Kidney epithelial cell (primary cell): ENCODE results near the gene PDC. TPM values are rescaled to one million over a fixed set of nuclear protein-coding genes. Genes with fewer than 3 reads are reported as not detected.

ENCODE experiments used
- DNase-seq: peaks from one replicate; pipeline ENCODE4 v3.0.0-alpha.2; 2010; ENCODE audit warnings: low read depth
- H3K27me3 ChIP-seq: 2 replicates; pipeline ENCODE4 v1.6.0; 2011; ENCODE audit warnings: low read length; ENCODE audit not compliant: control insufficient read depth, insufficient read depth
- H3K36me3 ChIP-seq: 2 replicates; pipeline ENCODE4 v1.5.1; 2011; ENCODE audit warnings: low read length; ENCODE audit not compliant: control insufficient read depth, insufficient read depth
- H3K4me3 ChIP-seq: 2 replicates; pipeline ENCODE4 v1.5.1; 2011; ENCODE audit warnings: low read depth, mild to moderate bottlenecking, control low read depth, low read length
- total RNA-seq: library from RNA; depleted of rRNA; stranded (reverse); fragments of >200 nt; gene quantifications from 2 replicates; pipeline ENCODE4 v1.2.3, GENCODE V29; 2015
- TF ChIP-seq, protein P1 (sequence below): IDR thresholded peaks from 2 replicates; pipeline ENCODE4 v1.5.1; 2011; ENCODE audit warnings: mild to moderate bottlenecking, moderate library complexity, low read length, control low read depth, inconsistent platforms; ENCODE audit not compliant: insufficient read depth, poor library complexity, severe bottlenecking

Gene PDC
- total RNA-seq, 1 donor from 2014 or later = not detected

DNA sequence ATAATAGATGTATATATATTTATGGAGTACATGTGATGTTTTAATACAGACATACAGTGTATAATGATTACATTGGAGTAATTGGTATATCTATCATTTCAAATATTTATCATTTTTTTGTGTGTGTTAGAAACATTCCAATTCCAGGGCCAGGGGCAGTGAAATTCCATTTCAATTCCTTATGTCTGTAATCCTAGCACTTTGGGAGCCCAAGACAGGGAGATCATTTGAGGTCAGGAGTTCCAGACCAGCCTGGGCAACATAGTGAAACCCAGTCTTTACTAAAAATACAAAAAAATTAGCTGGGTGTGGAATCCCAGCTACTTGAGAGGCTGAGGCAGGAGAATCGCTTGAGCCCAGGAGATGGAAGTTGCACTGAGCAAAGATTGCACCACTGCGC, 30.4 kb upstream of the PDC start:
- Histone ChIP-seq H3K27me3 (no peaks in the 10 kb centered on the region), H3K4me3 (no peak overlapping the region), H3K36me3 (no peaks in the 10 kb centered on the region)
- no peak for DNase-seq
- TF ChIP-seq, protein P1, sequence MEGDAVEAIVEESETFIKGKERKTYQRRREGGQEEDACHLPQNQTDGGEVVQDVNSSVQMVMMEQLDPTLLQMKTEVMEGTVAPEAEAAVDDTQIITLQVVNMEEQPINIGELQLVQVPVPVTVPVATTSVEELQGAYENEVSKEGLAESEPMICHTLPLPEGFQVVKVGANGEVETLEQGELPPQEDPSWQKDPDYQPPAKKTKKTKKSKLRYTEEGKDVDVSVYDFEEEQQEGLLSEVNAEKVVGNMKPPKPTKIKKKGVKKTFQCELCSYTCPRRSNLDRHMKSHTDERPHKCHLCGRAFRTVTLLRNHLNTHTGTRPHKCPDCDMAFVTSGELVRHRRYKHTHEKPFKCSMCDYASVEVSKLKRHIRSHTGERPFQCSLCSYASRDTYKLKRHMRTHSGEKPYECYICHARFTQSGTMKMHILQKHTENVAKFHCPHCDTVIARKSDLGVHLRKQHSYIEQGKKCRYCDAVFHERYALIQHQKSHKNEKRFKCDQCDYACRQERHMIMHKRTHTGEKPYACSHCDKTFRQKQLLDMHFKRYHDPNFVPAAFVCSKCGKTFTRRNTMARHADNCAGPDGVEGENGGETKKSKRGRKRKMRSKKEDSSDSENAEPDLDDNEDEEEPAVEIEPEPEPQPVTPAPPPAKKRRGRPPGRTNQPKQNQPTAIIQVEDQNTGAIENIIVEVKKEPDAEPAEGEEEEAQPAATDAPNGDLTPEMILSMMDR = no peak

DNA sequence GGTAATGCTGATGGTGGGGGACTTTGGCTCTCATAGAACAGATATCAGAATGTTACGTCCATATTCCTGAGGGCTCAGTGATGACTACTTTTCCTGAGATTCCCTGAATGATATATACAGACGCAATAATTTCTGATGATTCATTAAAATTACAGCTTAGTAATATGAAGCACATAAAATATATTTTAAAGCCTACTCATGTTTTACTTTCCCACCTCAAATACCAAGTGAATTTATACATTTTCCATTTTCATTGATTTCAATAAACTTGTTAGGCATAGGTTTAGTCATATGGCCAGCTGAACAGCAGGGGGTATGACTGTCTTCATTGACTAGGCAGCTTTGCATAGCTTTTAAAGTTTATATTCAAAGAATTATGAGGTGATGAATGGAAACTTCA, 26.2 kb upstream of the PDC start:
- TF ChIP-seq, protein P1 = no peak
- no peak for DNase-seq
- Histone ChIP-seq H3K4me3 (no peak overlapping the region), H3K27me3 (no peaks in the 10 kb centered on the region), H3K36me3 (no peaks in the 10 kb centered on the region)

DNA sequence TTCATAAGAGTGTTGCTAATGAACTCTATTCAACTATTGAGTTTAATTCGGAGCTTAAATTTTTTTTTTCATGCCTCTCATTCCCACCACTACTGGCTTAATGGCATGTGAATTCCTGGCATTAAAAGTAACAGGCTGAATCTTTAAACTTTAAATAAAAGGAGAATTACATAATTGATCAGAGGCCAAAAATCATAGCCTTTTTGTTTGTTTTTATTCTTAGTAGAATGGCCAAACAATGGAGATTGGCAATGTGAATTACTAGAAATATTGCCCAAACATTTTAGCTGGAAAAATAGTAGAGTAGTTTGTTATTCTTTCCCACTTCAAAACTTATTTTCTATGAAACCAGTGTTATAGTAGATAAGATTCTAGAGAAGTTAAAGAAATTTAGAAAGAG, 25.1 kb upstream of the PDC start:
- no peaks in the 10 kb centered on the region for H3K36me3 ChIP-seq
- no peak overlapping the region for H3K4me3 ChIP-seq
- no peak for DNase-seq
- H3K27me3 ChIP-seq = no peaks in the 10 kb centered on the region
- TF ChIP-seq, protein P1 = no peak

DNA sequence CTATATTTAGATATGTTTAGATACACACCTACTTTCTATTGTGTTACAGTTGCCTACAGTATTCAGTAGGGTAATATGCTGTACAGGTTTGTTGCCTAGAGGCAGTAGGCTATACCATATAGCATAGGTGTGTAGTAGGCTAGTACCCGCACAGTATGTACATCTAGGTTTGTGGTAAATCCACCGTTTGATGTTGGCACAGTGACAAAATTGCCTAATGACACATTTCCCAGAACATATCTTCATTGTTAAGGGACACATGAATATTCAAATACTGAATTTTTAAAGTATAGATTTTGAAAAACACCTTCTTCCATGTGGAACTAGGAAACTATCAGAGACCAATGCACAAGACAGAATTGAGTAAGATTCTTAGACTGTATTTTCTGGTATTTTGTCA, 22.6 kb upstream of the PDC start:
- DNase-seq = no peak
- Histone ChIP-seq H3K36me3 (no peaks in the 10 kb centered on the region), H3K4me3 (no peak overlapping the region), H3K27me3 (no peaks in the 10 kb centered on the region)
- TF ChIP-seq, protein P1 = no peak

DNA sequence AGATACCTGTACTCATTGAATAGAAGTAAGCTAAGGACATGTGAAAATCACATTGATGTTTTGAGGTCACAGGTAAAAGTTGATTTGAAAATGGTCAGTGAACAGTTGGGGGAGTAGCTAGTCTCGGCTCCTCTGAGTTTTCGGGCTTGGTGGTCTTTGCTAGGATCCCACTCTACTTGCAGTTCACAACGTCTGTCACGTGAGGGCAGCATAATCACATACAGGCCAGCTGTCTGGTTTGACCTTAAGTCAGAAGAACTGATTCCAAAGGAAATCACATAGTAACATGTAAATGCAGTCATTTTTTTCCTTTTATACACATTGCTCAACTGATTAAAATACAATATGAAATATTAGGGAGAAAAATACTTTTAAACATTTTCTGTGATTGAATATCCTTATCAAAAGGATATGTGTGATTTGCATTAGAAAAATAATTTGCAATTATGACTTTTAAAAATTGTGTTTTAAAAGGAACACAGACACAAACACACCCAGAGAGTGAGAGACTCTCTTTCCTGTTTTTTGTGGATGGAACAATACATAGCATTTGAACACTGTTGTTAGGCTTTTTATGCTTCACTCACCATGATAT, 21.8 kb upstream of the PDC start:
- TF ChIP-seq, protein P1 = peak; percentile 93
- Histone ChIP-seq H3K4me3 (no peak overlapping the region), H3K27me3 (no peaks in the 10 kb centered on the region), H3K36me3 (no peaks in the 10 kb centered on the region)
- no peak for DNase-seq

DNA sequence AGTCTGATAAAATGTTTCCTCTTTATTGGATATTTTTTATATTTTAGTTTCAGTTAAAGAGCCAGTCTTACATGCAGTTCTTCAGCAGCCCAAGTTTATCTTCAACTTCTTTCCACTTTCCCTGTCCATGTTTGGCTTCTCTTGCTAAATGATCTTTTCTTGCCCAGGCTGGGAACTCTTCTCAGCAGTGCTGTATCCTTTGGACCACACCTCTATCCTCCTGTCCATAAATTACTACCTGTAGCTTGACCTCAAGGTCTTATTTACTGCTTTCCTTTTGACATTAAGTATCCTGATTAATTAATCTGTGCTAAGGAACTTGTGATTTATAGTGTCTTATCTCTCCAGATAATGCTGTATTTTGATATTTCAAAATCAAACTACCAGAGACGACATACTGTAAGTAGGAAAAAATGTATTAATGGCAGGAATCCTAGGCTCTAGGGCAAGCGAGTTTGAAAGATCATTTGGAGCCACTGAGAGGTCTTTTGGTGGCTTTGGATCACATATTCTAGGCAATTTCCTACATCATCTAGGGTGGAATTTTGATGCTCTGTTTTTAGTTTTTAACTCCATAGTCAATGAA, 20.5 kb upstream of the PDC start:
- Histone ChIP-seq H3K36me3 (no peaks in the 10 kb centered on the region), H3K27me3 (no peaks in the 10 kb centered on the region), H3K4me3 (no peak overlapping the region)
- no peak for DNase-seq
- TF ChIP-seq, protein P1 = no peak
